GM18873 (cell line): ENCODE data around the gene STK4.
"Not testable (repeated sequence)": the region's sequence is repeated elsewhere in the genome, so short reads cannot be mapped to it uniquely, and the experiment has no call there.

Source experiments
- ATAC-seq: cut with Tn5 transposase; IDR thresholded peaks from one replicate; pipeline ENCODE4 v1.9.1; 2021; ENCODE audit warnings: mild to moderate bottlenecking, moderate library complexity, moderate number of reproducible peaks; ENCODE audit not compliant: unreplicated experiment, low FRiP score

The STK4 gene

GRCh38 chr20:44981736-44982406 is 15.6 kb downstream of the STK4 start:
- no peak for ATAC-seq

- ATAC-seq = no peak
Observed at GRCh38 chr20:44983093-44983674, 16.9 kb downstream of the STK4 start.

- ATAC-seq = no peak
Observed at GRCh38 chr20:44988631-44989171, 22.4 kb downstream of the STK4 start.

- ATAC-seq = no peak
Observed at GRCh38 chr20:44990425-44990824, 24.1 kb downstream of the STK4 start.

GRCh38 chr20:44990957-44991356 is 24.6 kb downstream of the STK4 start:
- no peak for ATAC-seq

GRCh38 chr20:44993343-44993742 is 27.0 kb downstream of the STK4 start:
- no peak for ATAC-seq

GRCh38 chr20:44997171-44997570 is 30.9 kb downstream of the STK4 start:
- no peak for ATAC-seq

GRCh38 chr20:44997668-44998067 is 31.4 kb downstream of the STK4 start:
- ATAC-seq = no peak

GRCh38 chr20:45008521-45009049 is 42.3 kb downstream of the STK4 start:
- ATAC-seq = no peak

- ATAC-seq = no peak
Observed at GRCh38 chr20:45010399-45010828, 44.1 kb downstream of the STK4 start.

- no peak for ATAC-seq
Observed at GRCh38 chr20:45011108-45011526, 44.8 kb downstream of the STK4 start.

- ATAC-seq = no peak
Observed at GRCh38 chr20:45012682-45013302, 46.5 kb downstream of the STK4 start.

- not testable (repeated sequence) for ATAC-seq
Observed at GRCh38 chr20:45014131-45014530, 47.8 kb downstream of the STK4 start.

- ATAC-seq = no peak
Observed at GRCh38 chr20:45014671-45015415, 48.5 kb downstream of the STK4 start.

GRCh38 chr20:45016089-45016671 is 49.9 kb downstream of the STK4 start:
- ATAC-seq = no peak

- no peak for ATAC-seq
Observed at GRCh38 chr20:45017281-45017680, 51.0 kb downstream of the STK4 start.

GRCh38 chr20:45017857-45018256 is 51.5 kb downstream of the STK4 start:
- ATAC-seq = no peak

- no peak for ATAC-seq
Observed at GRCh38 chr20:45019027-45019761, 52.9 kb downstream of the STK4 start.

GRCh38 chr20:45019762-45020123 is 53.4 kb downstream of the STK4 start:
- ATAC-seq = no peak
